GM20431 (cell line): Measurements from ENCODE around the gene KCTD19.

Experiments
- in situ Hi-C: fragments of 300-500 bp; cut with MseI, MboI; formaldehyde crosslinking; loops from one replicate; pipeline ENCODE4 v1.15.0; 2020; ENCODE audit warnings: low sequenced_read_pairs; ENCODE audit not compliant: unreplicated experiment

The KCTD19 gene

GRCh38 chr16:67327743-67328142 is 1.2 kb upstream of the KCTD19 start:
- in situ Hi-C loops, result no loop called here

GRCh38 chr16:67326115-67326471 is 448 bp downstream of the KCTD19 start:
- in situ Hi-C loops, result no loop called here

GRCh38 chr16:67317853-67318252 is 8.7 kb downstream of the KCTD19 start:
- in situ Hi-C loops, result no loop called here

DNA sequence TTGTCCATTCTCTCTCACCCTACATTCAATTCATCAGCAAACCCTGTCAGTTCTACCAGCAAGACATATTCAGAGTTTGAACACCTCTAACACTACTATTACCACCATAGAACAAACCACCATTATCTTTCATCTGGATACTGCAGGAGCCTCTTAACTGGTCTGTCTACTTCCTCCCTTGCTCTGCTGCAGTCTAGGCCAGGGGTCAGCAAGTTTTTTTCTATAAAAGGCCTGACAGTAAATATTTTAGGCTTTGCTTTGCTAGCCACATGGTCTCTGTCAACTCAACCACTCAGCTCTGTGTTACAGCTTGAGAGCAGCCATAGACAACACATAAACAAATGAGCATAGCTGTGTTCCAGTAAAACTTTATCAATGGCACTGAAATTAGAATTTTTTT is 13.8 kb downstream of the KCTD19 start:
- in situ Hi-C loops, result no loop called here

GRCh38 chr16:67311607-67312488 is 14.7 kb downstream of the KCTD19 start:
- in situ Hi-C loops, result no loop called here

GRCh38 chr16:67310561-67310960 is 16.0 kb downstream of the KCTD19 start:
- in situ Hi-C loops, result no loop called here

- in situ Hi-C loops, result no loop called here
Measured at GRCh38 chr16:67305216-67306071, 21.1 kb downstream of the KCTD19 start.

GRCh38 chr16:67304020-67304419 is 22.5 kb downstream of the KCTD19 start:
- in situ Hi-C loops, result no loop called here

DNA sequence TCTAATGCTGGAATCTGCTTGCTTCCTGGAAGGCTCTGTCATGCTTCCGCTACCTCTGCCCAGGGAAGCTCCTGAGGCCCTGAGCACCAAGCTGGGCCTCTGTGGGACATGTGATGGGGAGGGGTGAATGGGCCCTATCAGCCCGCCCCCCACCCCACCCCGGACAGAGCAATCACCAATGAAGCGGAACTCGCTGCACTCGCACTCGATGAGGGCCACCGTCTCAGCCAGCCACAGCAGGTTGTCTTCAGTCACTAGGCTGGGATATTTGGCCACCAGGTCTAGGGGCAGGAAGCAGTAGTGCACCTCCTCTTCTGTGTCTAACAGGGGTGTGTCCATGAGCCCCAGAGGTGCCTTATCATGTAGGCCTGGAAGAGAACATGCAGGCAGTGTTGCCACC is 23.6 kb downstream of the KCTD19 start:
- in situ Hi-C loops, result no loop called here

- in situ Hi-C loops, result no loop called here
Measured at GRCh38 chr16:67302076-67302475, 24.5 kb downstream of the KCTD19 start.

DNA sequence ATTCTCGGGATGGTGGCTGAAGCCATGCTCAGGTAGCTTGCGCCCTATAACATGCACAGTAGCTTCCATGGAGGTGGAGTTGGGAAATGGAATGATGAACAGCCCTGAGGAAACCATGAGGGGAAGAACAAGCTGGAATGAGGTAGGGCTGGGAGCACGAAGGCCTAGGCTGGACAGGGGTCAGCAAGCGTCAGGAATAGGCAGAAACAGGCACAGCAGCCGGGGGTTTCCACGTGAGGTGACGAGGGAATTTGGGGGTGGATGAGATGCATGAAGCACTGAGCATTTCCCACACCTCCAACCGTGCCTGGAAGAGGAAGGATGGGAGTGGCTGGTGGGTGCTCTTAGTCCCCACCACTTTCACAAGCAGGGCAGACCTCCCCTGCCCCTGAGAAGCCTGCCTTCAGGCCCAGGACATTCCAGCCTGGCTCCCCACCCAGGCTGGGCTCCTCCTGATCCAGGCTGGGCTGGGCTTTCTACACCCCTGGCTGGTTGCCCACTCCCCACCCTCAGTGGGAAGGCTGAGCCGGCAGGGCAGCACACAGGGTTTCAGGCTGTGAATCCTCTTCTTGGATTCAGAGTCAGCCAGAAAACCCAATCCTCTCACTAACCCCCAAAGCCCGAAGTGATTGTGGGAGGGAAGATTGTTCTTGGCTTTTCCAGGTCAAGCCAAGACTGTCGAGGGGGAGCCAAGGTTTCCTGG is 25.3 kb downstream of the KCTD19 start:
- in situ Hi-C loops, result no loop called here

DNA sequence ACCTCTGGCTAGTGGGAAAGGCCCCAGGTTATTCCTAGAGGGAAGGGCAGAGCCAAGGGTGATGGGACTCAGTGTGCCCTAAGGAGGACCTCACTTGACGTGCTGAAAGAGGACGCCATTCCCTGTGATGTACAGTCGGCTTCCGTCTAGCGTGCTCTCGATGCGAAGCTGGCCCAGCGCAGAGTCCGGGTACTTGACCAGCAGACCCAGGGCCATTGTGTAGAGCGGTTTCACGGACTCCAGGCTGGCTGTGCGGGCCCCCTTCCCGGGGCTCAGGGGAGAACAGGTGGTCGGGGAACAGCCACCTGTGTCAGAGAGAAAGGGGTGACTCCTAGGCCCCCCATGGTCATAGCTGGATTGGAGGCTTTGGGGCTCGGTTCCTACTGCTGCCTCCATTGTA is 27.3 kb downstream of the KCTD19 start:
- in situ Hi-C loops, result no loop called here

DNA sequence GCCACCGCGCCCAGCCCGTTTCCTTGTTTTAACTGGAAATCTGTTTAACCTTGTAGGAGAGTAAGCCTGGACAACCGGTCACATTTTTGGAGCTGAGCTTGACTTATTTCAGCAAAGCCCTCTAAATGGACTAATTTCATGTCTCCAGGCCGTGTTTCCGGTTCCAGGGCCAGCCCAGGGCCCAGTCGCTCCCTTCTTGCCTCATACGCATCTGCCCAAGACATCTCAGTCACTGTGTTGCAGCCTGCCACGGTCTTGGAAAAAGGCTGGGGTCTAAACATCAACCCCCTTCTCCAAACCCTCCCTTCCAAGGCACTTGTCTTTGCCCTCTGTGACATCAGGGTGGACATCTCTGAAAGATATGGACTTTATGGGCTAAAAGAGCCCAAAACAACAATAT is 28.3 kb downstream of the KCTD19 start:
- in situ Hi-C loops, result no loop called here

GRCh38 chr16:67296420-67296819 is 30.1 kb downstream of the KCTD19 start:
- in situ Hi-C loops, result no loop called here

DNA sequence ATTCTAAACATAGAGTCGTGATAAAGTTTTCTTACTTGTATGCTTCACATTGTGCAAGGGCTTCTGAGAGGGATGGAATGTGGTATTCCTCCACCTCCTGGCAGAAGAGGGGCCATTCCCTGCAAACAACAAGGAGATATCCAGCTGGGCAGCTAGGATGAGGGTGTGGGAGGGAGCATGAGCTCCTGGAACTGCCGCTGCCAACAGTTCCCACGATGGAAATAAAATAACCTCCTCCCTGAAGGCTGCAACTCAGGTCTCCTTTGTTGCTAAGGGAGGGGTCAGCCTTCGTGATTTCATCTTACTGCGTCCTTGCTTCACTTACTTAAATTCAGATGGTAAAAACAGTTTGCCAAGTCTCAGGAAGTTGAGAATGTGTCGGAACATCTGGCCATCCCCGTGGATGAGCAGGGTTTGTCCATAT is 31.6 kb downstream of the KCTD19 start:
- in situ Hi-C loops, result no loop called here

DNA sequence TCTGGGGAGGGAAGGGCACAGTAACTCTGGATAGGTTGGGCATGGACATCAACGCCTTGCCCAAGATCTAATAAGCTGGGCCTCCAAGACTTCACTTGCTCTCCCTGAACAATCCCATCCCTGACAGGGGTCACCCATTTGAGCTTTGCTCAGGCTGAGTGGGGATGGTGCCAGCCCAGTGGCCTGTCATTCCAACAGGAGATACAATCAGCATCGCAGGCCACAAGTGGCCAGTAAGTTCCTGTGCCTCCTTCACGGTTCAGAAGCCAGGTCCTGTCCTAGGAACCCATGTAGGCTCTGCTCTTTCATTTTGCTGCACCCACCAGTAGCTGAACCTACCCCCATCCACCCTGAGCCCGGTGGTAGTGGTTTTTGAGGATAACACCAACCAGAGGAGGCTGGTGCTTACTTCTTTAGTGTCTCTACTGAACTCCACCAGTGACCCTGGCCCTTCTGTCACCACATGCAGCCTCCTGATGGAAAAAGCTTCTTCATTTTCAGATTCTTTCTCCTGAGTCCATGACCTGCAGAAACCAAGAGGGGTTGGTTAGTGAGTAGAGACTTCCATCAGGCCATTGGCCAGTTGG is 32.3 kb downstream of the KCTD19 start:
- in situ Hi-C loops, result no loop called here

GRCh38 chr16:67291461-67291860 is 35.1 kb downstream of the KCTD19 start:
- in situ Hi-C loops, result no loop called here

DNA sequence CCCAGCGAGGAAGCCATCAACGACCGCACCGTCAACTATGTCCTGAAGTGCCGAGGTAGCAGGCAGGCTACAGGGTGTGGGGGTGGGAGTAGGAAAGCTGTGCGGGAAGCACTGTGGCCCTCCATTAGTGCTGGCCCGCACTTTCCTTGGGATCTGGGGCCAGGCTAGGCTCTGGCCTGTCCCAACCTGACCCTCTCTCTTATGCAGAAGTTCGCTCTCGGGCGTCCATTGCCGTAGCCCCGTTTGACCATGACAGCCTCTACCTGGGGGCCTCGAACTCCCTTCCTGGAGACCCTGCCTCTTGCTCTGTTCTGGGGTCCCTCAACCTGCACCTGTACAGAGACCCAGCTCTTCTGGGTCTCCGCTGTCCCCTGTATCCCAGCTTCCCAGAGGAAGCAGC is 38.6 kb downstream of the KCTD19 start:
- in situ Hi-C loops, result no loop called here

DNA sequence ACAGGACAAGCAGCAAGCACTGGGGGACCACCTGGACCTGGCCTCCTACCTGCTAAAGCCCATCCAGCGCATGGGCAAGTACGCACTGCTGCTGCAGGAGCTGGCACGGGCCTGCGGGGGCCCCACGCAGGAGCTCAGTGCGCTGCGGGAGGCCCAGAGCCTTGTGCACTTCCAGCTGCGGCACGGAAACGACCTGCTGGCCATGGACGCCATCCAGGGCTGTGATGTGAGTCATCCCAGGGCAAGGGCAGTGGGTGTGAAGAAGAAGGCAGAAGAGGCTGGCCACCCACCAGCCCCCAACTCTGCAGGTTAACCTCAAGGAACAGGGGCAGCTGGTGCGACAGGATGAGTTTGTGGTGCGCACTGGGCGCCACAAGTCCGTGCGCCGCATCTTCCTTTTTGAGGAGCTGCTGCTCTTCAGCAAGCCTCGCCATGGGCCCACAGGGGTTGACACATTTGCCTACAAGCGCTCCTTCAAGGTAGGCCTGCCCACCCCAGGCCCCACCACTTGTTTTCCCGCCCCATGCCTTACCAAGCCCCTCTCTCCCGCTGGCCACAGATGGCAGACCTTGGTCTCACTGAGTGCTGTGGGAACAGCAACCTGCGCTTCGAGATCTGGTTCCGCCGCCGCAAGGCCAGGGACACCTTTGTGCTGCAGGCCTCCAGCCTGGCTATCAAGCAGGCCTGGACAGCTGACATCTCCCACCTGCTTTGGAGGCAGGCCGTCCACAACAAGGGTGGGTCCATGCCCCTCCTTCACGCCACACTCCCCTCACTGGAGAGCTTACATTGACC is 39.9 kb downstream of the KCTD19 start:
- in situ Hi-C loops, result no loop called here
